ENCODE data around the gene NEK6.

GRCh38 chr9:124264823-124265233 is 7.1 kb downstream of the NEK6 start:
- no peak for TF ChIP-seq CTCF (IDR thresholded peaks at IDR 0.05; ENCODE audit: low read depth, low read length)
- TF ChIP-seq EZH2phosphoT487 (IDR thresholded peaks at IDR 0.05; ENCODE audit: low read depth), result no peak
